ENCODE results near the gene FGF5.

Gene FGF5

DNA sequence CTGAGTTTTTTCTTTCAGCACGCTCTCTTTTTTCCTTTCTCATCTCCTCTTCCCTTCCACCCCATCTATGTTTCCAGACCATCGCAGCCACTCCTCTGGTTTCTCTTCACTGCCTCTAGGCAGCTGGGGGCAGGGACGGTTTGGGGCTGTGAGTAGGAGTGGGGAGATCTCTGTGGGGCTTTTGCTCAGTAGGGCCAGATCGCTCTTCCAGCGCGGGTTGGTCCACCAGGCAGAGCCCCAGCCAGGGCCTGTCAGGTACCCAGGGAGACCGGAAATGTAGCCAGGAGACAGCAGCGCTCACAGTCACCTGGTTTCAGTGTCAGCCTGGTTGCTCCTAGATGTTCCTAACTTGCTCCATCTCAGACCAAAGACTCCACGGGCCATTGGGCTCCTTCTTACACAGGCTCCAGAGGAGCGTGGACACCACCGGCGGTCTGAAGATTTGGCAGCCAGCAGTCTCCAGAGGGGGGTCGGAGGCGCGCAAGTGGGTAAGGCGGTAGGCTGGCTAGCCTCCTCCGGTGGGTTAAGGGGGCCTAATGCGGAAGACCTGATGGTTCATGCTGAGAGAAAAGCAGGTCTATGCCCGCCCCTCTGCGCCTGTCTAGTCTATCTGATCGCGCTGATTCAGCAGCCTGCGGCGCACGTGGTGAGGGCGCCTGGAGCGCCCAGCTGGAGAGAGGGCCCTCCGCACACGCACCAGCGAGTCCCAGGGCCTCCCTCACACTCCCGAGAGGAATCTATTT is 1.8 kb downstream of the FGF5 start:
- DNase-seq (ENCODE audit: low read depth in 2 of 2), result peak in 1 of 2 donors; percentile 52
- H3K4me3 ChIP-seq (replicated peaks in 1 of 2; ENCODE audit: low read depth in 2 of 2, low read length in 2 of 2), result peak overlapping the region; percentile 28 to 87
- no peak for TF ChIP-seq CTCF (IDR thresholded peaks at IDR 0.05; ENCODE audit: low read depth, low read length)

DNA sequence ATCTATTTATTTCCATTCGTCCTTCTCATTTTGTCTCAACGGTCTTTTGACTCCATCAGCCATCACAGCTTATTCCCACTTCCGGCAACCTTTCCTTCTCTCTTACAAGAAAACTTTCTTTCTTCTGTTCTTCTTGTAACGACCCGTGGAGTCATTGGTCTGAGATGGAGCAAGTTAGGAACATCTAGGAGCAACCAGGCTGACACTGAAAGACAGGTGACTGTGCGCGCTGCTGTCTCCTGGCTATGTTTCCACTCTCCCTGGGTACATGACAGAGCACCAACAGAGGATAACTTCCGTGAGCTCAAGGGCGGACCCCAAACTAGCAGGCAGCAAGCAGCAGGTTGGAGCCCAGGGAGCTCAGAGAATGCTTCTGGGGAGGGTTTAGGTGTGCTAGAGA is 2.5 kb downstream of the FGF5 start:
- DNase-seq (ENCODE audit: low read depth in 2 of 2), result no peak
- no peak for TF ChIP-seq CTCF (IDR thresholded peaks at IDR 0.05; ENCODE audit: low read depth, low read length)
- H3K4me3 ChIP-seq (replicated peaks in 1 of 2; ENCODE audit: low read depth in 2 of 2, low read length in 2 of 2), result peak overlapping the region in 1 of 2 donors; percentile 87

GRCh38 chr4:80270321-80270720 is 3.9 kb downstream of the FGF5 start:
- no peak for TF ChIP-seq CTCF (IDR thresholded peaks at IDR 0.05; ENCODE audit: low read depth, low read length)
- no peak for DNase-seq (ENCODE audit: low read depth in 2 of 2)
- no peak overlapping the region for H3K4me3 ChIP-seq (replicated peaks in 1 of 2; ENCODE audit: low read depth in 2 of 2, low read length in 2 of 2)

GRCh38 chr4:80270868-80271267 is 4.4 kb downstream of the FGF5 start:
- no peak overlapping the region for H3K4me3 ChIP-seq (replicated peaks in 1 of 2; ENCODE audit: low read depth in 2 of 2, low read length in 2 of 2)
- no peak for TF ChIP-seq CTCF (IDR thresholded peaks at IDR 0.05; ENCODE audit: low read depth, low read length)

DNA sequence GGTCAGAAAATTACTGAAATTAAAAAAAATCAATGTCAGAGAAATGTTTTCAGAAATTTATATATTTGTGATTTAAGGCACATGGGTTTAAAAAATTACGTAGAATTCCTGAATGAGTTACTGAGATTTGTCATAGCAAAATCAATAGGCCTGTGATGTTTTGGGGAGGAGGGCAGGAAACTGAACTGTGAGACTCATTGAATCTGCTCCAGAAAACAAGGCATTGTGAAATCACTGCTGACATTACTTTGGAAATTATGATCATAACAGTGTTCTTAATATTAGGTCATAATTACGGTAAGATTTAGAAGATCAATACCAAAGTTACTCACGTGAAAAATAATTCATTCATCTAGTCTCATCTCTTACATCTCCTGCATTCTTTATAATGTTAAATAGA is 5.3 kb downstream of the FGF5 start:
- H3K4me3 ChIP-seq (replicated peaks in 1 of 2; ENCODE audit: low read depth in 2 of 2, low read length in 2 of 2), result no peak overlapping the region
- DNase-seq (ENCODE audit: low read depth in 2 of 2), result peak in 1 of 2 donors; percentile 68
- TF ChIP-seq CTCF (IDR thresholded peaks at IDR 0.05; ENCODE audit: low read depth, low read length), result no peak

More at GRCh38 chr4:80270868-80271267, 4.4 kb downstream of the FGF5 start:
- DNase-seq (ENCODE audit: low read depth in 2 of 2), result no peak

GRCh38 chr4:80276931-80277330 is 10.5 kb downstream of the FGF5 start:
- DNase-seq (ENCODE audit: low read depth in 2 of 2), result no peak
- no peak for TF ChIP-seq CTCF (IDR thresholded peaks at IDR 0.05; ENCODE audit: low read depth, low read length)
- no peak overlapping the region for H3K4me3 ChIP-seq (replicated peaks in 1 of 2; ENCODE audit: low read depth in 2 of 2, low read length in 2 of 2)

DNA sequence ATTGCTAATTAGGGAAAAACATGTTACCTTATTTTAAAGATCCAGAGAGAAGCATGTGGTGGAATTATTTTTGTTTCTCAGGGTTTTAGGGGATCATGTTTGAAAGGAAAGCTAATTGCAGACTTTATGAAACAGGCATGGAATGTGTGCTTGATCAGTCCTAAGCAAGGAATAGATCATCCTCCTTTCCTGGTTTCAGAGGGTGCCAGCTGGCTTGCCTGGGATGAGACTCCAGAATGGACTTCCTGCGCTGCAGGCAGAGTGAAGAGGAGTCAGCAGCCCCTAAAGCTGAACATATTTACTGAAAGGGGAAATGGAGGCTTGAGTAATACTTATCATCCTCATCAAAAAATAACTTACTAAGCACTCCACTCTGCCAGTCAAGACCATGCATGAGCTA is 13.3 kb downstream of the FGF5 start:
- DNase-seq (ENCODE audit: low read depth in 2 of 2), result no peak
- no peak overlapping the region for H3K4me3 ChIP-seq (replicated peaks in 1 of 2; ENCODE audit: low read depth in 2 of 2, low read length in 2 of 2)
- no peak for TF ChIP-seq CTCF (IDR thresholded peaks at IDR 0.05; ENCODE audit: low read depth, low read length)
